Lung (tissue), 12 donors: ENCODE measurements around the gene ERLEC1. TPM values are rescaled to one million over a fixed set of nuclear protein-coding genes. Genes with fewer than 3 reads are reported as not detected.
"Not testable (repeated sequence)": the region's sequence is repeated elsewhere in the genome, so short reads cannot be mapped to it uniquely, and the experiment has no call there.

Experiments used
- ATAC-seq: fragments of 200-7000 bp; cut with Tn5 transposase; one replicate; pipeline ENCODE4 v1.9.1; 2020; ENCODE audit warnings: moderate number of reproducible peaks; ENCODE audit not compliant: insufficient read depth, low FRiP score
- DNase-seq, 3 donors: peaks; one replicate each; pipeline ENCODE4 v3.0.0-alpha.2; 2013 to 2017
- H3K27ac ChIP-seq, 2 donors: one replicate each; pipeline ENCODE4 v1.5.1; 2013; ENCODE audit warnings: mild to moderate bottlenecking in 2 of 2, moderate library complexity in 2 of 2, control low read depth in 1 of 2, inconsistent platforms in 1 of 2, low read depth in 1 of 2, low read length in 1 of 2
- H3K27me3 ChIP-seq, 3 donors: one replicate each; pipeline ENCODE4 v1.5.1; 2013; ENCODE audit warnings: low read length in 2 of 3; ENCODE audit not compliant: control insufficient read depth in 3 of 3, insufficient read depth in 3 of 3
- H3K36me3 ChIP-seq, 4 donors: one replicate each; pipeline ENCODE4 v1.5.1; 2013; ENCODE audit warnings: low read length in 4 of 4, mild to moderate bottlenecking in 1 of 4, moderate library complexity in 1 of 4; ENCODE audit not compliant: control insufficient read depth in 4 of 4, insufficient read depth in 4 of 4
- H3K4me1 ChIP-seq, 5 donors: one replicate each; pipeline ENCODE4 v1.5.1; 2013; ENCODE audit warnings: low read length in 5 of 5, mild to moderate bottlenecking in 2 of 5, moderate library complexity in 1 of 5; ENCODE audit not compliant: control insufficient read depth in 5 of 5, insufficient read depth in 5 of 5
- H3K4me3 ChIP-seq: one replicate; pipeline ENCODE4 v1.5.1; 2013; ENCODE audit warnings: mild to moderate bottlenecking, control low read depth, moderate library complexity
- H3K9ac ChIP-seq, 2 donors: one replicate each; pipeline ENCODE4 v1.5.1; 2013; ENCODE audit warnings: low read length in 2 of 2, control low read depth in 1 of 2; ENCODE audit not compliant: insufficient read depth in 1 of 2
- H3K9me3 ChIP-seq, 4 donors: one replicate each; pipeline ENCODE4 v1.5.1; 2013; ENCODE audit warnings: low read length in 3 of 4, mild to moderate bottlenecking in 1 of 4, moderate library complexity in 1 of 4; ENCODE audit not compliant: control insufficient read depth in 4 of 4, insufficient read depth in 3 of 4
- WGBS, 2 donors: extraction: QIAGEN DNeasy Blood & Tissue Kit; methylation state at CpG; one replicate each; pipeline ENCODE4 v1.1.7; 2013; 5-methylcytosine and 5-hydroxymethylcytosine counted together
- polyA plus RNA-seq, 2 donors: library from polyadenylated mRNA; stranded (reverse); fragments of 200-250 nt; gene quantifications; one replicate each; pipeline ENCODE4 v1.2.1, GENCODE V29; 2013
- total RNA-seq, 2 donors: library from RNA; depleted of rRNA in 1 of 2; stranded (reverse); fragments of >200 nt in 1 of 2; gene quantifications; one replicate each; pipeline ENCODE4 v1.2.1, GENCODE V29; 2014 to 2021
- TF ChIP-seq, protein P1 (sequence below): IDR thresholded peaks from 2 replicates; pipeline ENCODE4 v1.5.1; 2012; ENCODE audit warnings: mild to moderate bottlenecking; ENCODE audit errors: control extremely low read depth, extremely low read depth
- donor health status: control.
- donor health status: control.
- donor health status: Bipolar disorder and iron deficiency.
- donor health status: healthy.
- donor health status: DM: yes; HTN: yes; CAD: no.

ERLEC1 gene
- total and polyA plus RNA-seq, 4 donors = 39.8 to 64.7 (median 56.3) TPM

DNA sequence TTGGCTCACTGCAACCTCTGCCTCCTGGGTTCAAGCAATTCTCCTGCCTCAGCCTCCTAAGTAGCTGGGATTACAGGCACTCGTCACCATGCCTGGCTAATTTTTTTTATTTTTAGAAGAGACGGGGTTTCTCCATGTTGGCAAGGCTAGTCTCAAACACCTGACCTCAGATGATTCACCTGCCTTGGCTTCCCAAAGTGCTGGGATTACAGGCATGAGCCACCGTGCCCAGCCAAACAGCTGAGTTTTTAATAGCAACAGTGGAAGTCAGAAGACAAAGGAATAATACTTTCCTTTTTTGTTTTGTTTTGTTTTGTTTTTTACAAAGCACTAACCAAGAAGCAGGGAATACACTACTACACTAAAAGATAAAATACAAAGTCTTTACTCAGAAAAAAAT, 56.0 kb downstream of the ERLEC1 start:
- Histone ChIP-seq H3K27me3 (no peaks in the 10 kb centered on the region), H3K9ac (no peak overlapping the region), H3K4me3 (no peak overlapping the region), H3K27ac (no peak overlapping the region), H3K4me1 (no peaks in the 10 kb centered on the region), H3K9me3 (no peaks in the 10 kb centered on the region), H3K36me3 (no peaks in the 10 kb centered on the region)
- TF ChIP-seq, protein P1, sequence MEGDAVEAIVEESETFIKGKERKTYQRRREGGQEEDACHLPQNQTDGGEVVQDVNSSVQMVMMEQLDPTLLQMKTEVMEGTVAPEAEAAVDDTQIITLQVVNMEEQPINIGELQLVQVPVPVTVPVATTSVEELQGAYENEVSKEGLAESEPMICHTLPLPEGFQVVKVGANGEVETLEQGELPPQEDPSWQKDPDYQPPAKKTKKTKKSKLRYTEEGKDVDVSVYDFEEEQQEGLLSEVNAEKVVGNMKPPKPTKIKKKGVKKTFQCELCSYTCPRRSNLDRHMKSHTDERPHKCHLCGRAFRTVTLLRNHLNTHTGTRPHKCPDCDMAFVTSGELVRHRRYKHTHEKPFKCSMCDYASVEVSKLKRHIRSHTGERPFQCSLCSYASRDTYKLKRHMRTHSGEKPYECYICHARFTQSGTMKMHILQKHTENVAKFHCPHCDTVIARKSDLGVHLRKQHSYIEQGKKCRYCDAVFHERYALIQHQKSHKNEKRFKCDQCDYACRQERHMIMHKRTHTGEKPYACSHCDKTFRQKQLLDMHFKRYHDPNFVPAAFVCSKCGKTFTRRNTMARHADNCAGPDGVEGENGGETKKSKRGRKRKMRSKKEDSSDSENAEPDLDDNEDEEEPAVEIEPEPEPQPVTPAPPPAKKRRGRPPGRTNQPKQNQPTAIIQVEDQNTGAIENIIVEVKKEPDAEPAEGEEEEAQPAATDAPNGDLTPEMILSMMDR = no peak
- ATAC-seq = no peak
- no peak for DNase-seq
- WGBS, 2 donors = 69 to 86% methylated on average over 3 of the region's 3 CpGs

DNA sequence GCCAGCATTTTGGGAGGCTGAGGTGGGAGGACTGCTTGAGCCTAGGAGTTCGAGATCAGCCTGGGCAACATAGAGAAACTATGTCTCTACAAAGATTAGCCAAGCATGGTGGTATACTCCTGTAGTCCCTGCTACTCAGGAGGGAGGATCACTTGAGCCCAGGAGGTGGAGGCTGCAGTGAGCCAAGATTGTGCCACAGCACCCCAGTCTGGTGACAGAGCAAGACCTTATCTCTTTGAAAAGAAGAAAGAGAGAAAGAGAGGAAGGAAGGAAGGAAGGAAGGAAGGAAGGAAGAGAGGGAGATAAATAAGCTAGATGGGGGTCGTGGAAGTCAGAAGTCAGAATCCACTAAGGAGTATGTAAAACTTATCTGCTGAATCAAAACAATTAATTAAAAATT, 56.8 kb downstream of the ERLEC1 start:
- WGBS, 2 donors = 67 to 73% methylated on average over 2 of the region's 2 CpGs
- H3K27me3 ChIP-seq = no peaks in the 10 kb centered on the region
- H3K4me1 ChIP-seq = no peaks in the 10 kb centered on the region

DNA sequence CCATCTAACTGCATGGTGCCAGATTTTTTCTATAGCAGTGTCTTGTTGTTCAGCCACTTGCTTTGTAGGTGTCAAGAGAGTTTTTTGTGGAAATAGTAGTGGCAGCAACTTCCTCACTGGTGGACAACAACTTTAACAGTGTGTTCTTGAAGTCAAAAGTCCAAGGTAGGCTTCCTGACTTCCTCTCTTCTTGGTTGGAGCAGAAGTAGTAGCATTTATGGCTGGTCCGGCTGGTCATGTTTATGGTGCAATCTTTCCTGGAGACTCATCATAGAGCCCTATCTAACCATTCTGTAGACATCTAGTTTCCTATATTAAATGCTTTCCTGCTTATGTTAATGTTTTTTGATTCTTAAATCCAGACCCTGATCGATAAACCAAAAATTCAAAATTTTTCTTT, 61.2 kb downstream of the ERLEC1 start:
- peaks cover 0 to 3% (median under 1%) of the 10 kb centered on the region in 4 donors for H3K36me3 ChIP-seq
- H3K4me3 ChIP-seq = no peak overlapping the region
- 63 to 87% methylated on average over 2 of the region's 2 CpGs for WGBS, 2 donors
- H3K4me1 ChIP-seq = no peaks in the 10 kb centered on the region
- no peaks in the 10 kb centered on the region for H3K9me3 ChIP-seq
- H3K9ac ChIP-seq = no peak overlapping the region
- TF ChIP-seq, protein P1 = no peak
- no peak overlapping the region for H3K27ac ChIP-seq
- H3K27me3 ChIP-seq = no peaks in the 10 kb centered on the region
- DNase-seq (no peak), ATAC-seq (no peak)

More for the DNA sequence above, 56.8 kb downstream of the ERLEC1 start:
- DNase-seq = no peak
- no peak overlapping the region for H3K4me3 ChIP-seq
- H3K27ac ChIP-seq = no peak overlapping the region
- TF ChIP-seq, protein P1 = no peak
- ATAC-seq = no peak
- H3K9ac ChIP-seq = no peak overlapping the region
- no peaks in the 10 kb centered on the region for H3K36me3 ChIP-seq
- H3K9me3 ChIP-seq = no peaks in the 10 kb centered on the region

DNA sequence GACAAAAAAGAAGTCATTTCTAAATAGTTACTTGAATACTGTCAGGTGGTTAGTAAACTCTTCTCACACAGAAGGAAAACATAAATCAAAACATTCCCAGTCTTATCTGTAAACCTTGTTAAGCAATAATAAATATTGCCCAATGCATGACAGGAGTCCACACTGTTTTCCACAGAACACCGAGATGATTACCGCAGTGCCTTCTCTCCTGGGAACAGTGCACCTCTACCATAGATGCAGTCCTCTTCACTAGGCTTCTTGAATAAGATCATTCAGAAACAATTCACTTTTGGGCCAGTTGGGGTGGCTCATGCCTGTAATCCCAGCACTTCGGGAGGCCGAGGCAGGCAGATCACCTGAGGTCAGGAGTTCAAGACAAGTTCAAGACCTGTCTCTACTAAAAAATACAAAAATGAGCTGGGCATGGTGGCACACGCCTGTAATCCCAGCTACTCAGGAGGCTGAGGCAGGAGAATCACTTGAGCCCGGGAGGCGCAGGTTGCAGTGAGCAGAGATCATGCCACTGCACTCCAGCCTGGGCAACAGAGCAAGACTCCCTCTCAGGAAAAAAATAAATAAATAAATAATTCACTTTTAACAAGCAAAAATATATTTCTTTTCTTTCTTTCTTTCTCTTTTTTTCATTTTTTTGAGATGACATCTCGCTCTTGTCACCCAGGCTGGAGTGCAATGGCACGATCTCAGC, 64.4 kb downstream of the ERLEC1 start:
- H3K4me1 ChIP-seq, H3K9ac ChIP-seq, H3K4me3 ChIP-seq, DNase-seq, H3K27me3 ChIP-seq, H3K9me3 ChIP-seq, H3K27ac ChIP-seq, ATAC-seq: not testable (repeated sequence)
- WGBS, 2 donors = 94 to 95% methylated on average over 9 of the region's 9 CpGs
- H3K36me3 ChIP-seq = peaks cover 5 to 13% (median 8%) of the 10 kb centered on the region in 4 donors
